HepG2 (cell line): ENCODE results near the gene CRYBA2. TPM values are rescaled to one million over a fixed set of nuclear protein-coding genes. Genes with fewer than 3 reads are reported as not detected.

Experiments used
- ATF7 ChIP-seq, 2 experiments: fragments of 450-650 bp in 1 of 2; sonication (generic) in 1 of 2; formaldehyde crosslinking in 1 of 2; IDR thresholded peaks; 2 replicates each; pipeline versions ENCODE4 v1.4.0 to v1.6.1; 2016 to 2020; ENCODE audit warnings: antibody characterized with exemption in 1 of 2, mild to moderate bottlenecking in 1 of 2, missing genetic modification reagents in 1 of 2
- GLI4 ChIP-seq: sonication (generic); formaldehyde crosslinking; IDR thresholded peaks from 2 replicates; pipeline ENCODE4 v1.5.1; 2020; ENCODE audit warnings: missing genetic modification reagents, mild to moderate bottlenecking, moderate library complexity, borderline replicate concordance
- KLF16 ChIP-seq, 2 experiments: sonication (generic) in 1 of 2; formaldehyde crosslinking in 1 of 2; IDR thresholded peaks; 2 replicates each; pipeline versions ENCODE4 v1.6.1 to v1.8.0; 2016 to 2023; ENCODE audit warnings: missing genetic modification reagents in 2 of 2, missing compliant biosample characterization in 1 of 2
- NRL ChIP-seq: sonication (generic); formaldehyde crosslinking; IDR thresholded peaks from 2 replicates; pipeline ENCODE4 v1.5.0; 2020; ENCODE audit warnings: missing genetic modification reagents, mild to moderate bottlenecking, moderate library complexity, borderline replicate concordance
- TGIF2 ChIP-seq: IDR thresholded peaks from 2 replicates; pipeline ENCODE4 v1.6.1; 2016; ENCODE audit warnings: control low read depth, missing compliant biosample characterization
- THAP11 ChIP-seq: IDR thresholded peaks from 2 replicates; pipeline ENCODE4 v1.6.1; 2016; ENCODE audit warnings: missing biosample characterization, missing genetic modification reagents
- THAP7 ChIP-seq: sonication (generic); formaldehyde crosslinking; IDR thresholded peaks from 2 replicates; pipeline ENCODE4 v1.8.1; 2023; ENCODE audit warnings: mild to moderate bottlenecking, missing genetic modification reagents
- TOPORS ChIP-seq: sonication (generic); formaldehyde crosslinking; IDR thresholded peaks from 2 replicates; pipeline ENCODE4 v1.8.0; 2023; ENCODE audit warnings: mild to moderate bottlenecking, missing genetic modification reagents
- ZBTB20 ChIP-seq: sonication (generic); formaldehyde crosslinking; IDR thresholded peaks from 2 replicates; pipeline ENCODE4 v1.8.1; 2023; ENCODE audit warnings: missing genetic modification reagents, low read depth, mild to moderate bottlenecking, borderline replicate concordance
- ZC3H4 ChIP-seq: sonication (generic); formaldehyde crosslinking; IDR thresholded peaks from 2 replicates; pipeline ENCODE4 v1.4.0; 2020; ENCODE audit warnings: missing genetic modification reagents, borderline replicate concordance
- ZFX ChIP-seq: sonication (generic); formaldehyde crosslinking; IDR thresholded peaks from 2 replicates; pipeline ENCODE4 v1.4.0; 2020; ENCODE audit warnings: mild to moderate bottlenecking, low read depth, missing genetic modification reagents, moderate library complexity
- ZNF10 ChIP-seq: sonication (generic); formaldehyde crosslinking; IDR thresholded peaks from 2 replicates; pipeline ENCODE4 v1.4.0; 2020; ENCODE audit warnings: mild to moderate bottlenecking, low read depth, missing genetic modification reagents, borderline replicate concordance
- ZNF232 ChIP-seq: sonication (generic); formaldehyde crosslinking; IDR thresholded peaks from 2 replicates; pipeline ENCODE4 v1.4.0; 2020; ENCODE audit warnings: missing genetic modification reagents, borderline replicate concordance
- ZNF430 ChIP-seq: sonication (generic); formaldehyde crosslinking; IDR thresholded peaks from 2 replicates; pipeline ENCODE4 v1.9.0; 2021; ENCODE audit warnings: mild to moderate bottlenecking, missing genetic modification reagents
- ZNF556 ChIP-seq: sonication (generic); formaldehyde crosslinking; IDR thresholded peaks from 2 replicates; pipeline ENCODE4 v1.4.0; 2020; ENCODE audit warnings: mild to moderate bottlenecking, missing genetic modification reagents, borderline replicate concordance
- ZNF7 ChIP-seq: IDR thresholded peaks from 2 replicates; pipeline ENCODE4 v1.6.1; 2016; ENCODE audit warnings: missing biosample characterization, missing genetic modification reagents
- ZNF704 ChIP-seq: sonication (generic); formaldehyde crosslinking; IDR thresholded peaks from 2 replicates; pipeline ENCODE4 v1.8.1; 2023; ENCODE audit warnings: mild to moderate bottlenecking, inconsistent platforms, moderate library complexity, missing genetic modification reagents, borderline replicate concordance
- polyA plus RNA-seq, 8 experiments: library from polyadenylated mRNA; depleted of rRNA in 3 of 8; stranded (reverse) in 7 of 8; unstranded in 1 of 8; fragments of >200 nt; fragmentation: Illumina TruSeq in 4 of 8; extraction: Trizol in 4 of 8; gene quantifications; 2 replicates each; pipeline versions ENCODE4 v1.2.1 to v1.2.3, GENCODE V29; 2011 to 2016; ENCODE audit warnings: low read depth in 4 of 8, missing spikeins in 1 of 8, mixed read lengths in 1 of 8; ENCODE audit not compliant: insufficient read depth in 1 of 8
- total RNA-seq, 5 experiments: library from RNA; depleted of rRNA; stranded (reverse); fragments of >200 nt; fragmentation: Illumina TruSeq; extraction: Trizol; gene quantifications; 2 replicates each; pipeline ENCODE4 v1.2.3, GENCODE V29; 2016; ENCODE audit warnings: low read depth in 1 of 5
- TF ChIP-seq, protein P1 (sequence below): sonication (generic); formaldehyde crosslinking; IDR thresholded peaks from 2 replicates; pipeline ENCODE4 v1.4.0; 2020; ENCODE audit warnings: mild to moderate bottlenecking, missing genetic modification reagents, borderline replicate concordance
- TF ChIP-seq, protein P2 (sequence below): sonication (generic); formaldehyde crosslinking; IDR thresholded peaks from 2 replicates; pipeline ENCODE4 v1.5.0; 2020; ENCODE audit warnings: missing genetic modification reagents
- TF ChIP-seq, protein P3 (sequence below): sonication (generic); formaldehyde crosslinking; conservative IDR thresholded peaks from 2 replicates; pipeline ENCODE4 v1.8.0; 2022; ENCODE audit warnings: low read depth, missing genetic modification reagents

CRYBA2 gene
- total and polyA plus RNA-seq, 2 of the 13 experiments (the other 11 are each of a cell fraction or from before 2014, with no cell fraction given): not detected

- TF ChIP-seq ZNF430: no peak
- TF ChIP-seq TGIF2 (CRISPR knock-in tag): no peak
- TF ChIP-seq ZNF556 (CRISPR knock-in tag): 0 out of 2 replicates have a peak, but pooled peaks have one; percentile 28
- no peak for TF ChIP-seq ZNF10 (CRISPR knock-in tag)
- no peak for TF ChIP-seq ATF7 (IDR thresholded peaks at IDR 0.05)
- TF ChIP-seq ATF7 (CRISPR knock-in tag; IDR thresholded peaks at IDR 0.05): no peak
- TF ChIP-seq TOPORS (CRISPR knock-in tag): no peak
- no peak for TF ChIP-seq ZNF7 (CRISPR knock-in tag)
- TF ChIP-seq THAP7: no peak
- TF ChIP-seq KLF16 (CRISPR knock-in tag; IDR thresholded peaks at IDR 0.05): 0 out of 4 replicates have a peak, but pooled peaks of 1 of the 2 experiments have one; percentile 37
- TF ChIP-seq, protein P1, sequence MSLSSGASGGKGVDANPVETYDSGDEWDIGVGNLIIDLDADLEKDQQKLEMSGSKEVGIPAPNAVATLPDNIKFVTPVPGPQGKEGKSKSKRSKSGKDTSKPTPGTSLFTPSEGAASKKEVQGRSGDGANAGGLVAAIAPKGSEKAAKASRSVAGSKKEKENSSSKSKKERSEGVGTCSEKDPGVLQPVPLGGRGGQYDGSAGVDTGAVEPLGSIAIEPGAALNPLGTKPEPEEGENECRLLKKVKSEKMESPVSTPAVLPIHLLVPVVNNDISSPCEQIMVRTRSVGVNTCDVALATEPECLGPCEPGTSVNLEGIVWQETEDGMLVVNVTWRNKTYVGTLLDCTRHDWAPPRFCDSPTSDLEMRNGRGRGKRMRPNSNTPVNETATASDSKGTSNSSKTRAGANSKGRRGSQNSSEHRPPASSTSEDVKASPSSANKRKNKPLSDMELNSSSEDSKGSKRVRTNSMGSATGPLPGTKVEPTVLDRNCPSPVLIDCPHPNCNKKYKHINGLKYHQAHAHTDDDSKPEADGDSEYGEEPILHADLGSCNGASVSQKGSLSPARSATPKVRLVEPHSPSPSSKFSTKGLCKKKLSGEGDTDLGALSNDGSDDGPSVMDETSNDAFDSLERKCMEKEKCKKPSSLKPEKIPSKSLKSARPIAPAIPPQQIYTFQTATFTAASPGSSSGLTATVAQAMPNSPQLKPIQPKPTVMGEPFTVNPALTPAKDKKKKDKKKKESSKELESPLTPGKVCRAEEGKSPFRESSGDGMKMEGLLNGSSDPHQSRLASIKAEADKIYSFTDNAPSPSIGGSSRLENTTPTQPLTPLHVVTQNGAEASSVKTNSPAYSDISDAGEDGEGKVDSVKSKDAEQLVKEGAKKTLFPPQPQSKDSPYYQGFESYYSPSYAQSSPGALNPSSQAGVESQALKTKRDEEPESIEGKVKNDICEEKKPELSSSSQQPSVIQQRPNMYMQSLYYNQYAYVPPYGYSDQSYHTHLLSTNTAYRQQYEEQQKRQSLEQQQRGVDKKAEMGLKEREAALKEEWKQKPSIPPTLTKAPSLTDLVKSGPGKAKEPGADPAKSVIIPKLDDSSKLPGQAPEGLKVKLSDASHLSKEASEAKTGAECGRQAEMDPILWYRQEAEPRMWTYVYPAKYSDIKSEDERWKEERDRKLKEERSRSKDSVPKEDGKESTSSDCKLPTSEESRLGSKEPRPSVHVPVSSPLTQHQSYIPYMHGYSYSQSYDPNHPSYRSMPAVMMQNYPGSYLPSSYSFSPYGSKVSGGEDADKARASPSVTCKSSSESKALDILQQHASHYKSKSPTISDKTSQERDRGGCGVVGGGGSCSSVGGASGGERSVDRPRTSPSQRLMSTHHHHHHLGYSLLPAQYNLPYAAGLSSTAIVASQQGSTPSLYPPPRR: 0 out of 2 replicates have a peak, but pooled peaks have one; percentile 9
- no peak for TF ChIP-seq ZBTB20 (CRISPR knock-in tag)
- TF ChIP-seq, protein P2, sequence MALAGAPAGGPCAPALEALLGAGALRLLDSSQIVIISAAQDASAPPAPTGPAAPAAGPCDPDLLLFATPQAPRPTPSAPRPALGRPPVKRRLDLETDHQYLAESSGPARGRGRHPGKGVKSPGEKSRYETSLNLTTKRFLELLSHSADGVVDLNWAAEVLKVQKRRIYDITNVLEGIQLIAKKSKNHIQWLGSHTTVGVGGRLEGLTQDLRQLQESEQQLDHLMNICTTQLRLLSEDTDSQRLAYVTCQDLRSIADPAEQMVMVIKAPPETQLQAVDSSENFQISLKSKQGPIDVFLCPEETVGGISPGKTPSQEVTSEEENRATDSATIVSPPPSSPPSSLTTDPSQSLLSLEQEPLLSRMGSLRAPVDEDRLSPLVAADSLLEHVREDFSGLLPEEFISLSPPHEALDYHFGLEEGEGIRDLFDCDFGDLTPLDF (CRISPR knock-in tag): no peak
- no peak for TF ChIP-seq GLI4 (CRISPR knock-in tag)
- no peak for TF ChIP-seq ZC3H4 (CRISPR knock-in tag)
- 0 out of 2 replicates have a peak, but pooled peaks have one; percentile 16 for TF ChIP-seq THAP11 (CRISPR knock-in tag)
- TF ChIP-seq, protein P3, sequence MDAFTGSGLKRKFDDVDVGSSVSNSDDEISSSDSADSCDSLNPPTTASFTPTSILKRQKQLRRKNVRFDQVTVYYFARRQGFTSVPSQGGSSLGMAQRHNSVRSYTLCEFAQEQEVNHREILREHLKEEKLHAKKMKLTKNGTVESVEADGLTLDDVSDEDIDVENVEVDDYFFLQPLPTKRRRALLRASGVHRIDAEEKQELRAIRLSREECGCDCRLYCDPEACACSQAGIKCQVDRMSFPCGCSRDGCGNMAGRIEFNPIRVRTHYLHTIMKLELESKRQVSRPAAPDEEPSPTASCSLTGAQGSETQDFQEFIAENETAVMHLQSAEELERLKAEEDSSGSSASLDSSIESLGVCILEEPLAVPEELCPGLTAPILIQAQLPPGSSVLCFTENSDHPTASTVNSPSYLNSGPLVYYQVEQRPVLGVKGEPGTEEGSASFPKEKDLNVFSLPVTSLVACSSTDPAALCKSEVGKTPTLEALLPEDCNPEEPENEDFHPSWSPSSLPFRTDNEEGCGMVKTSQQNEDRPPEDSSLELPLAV (CRISPR knock-in tag): no peak
- TF ChIP-seq NRL (CRISPR knock-in tag): peak; percentile 50; the same call in 1 of the 2 replicates
- no peak for TF ChIP-seq ZNF232 (CRISPR knock-in tag)
- TF ChIP-seq ZNF704 (CRISPR knock-in tag): no peak
- peak; percentile 28; the same call in 1 of the 2 replicates for TF ChIP-seq ZFX (CRISPR knock-in tag)
These were observed 36.6 kb upstream of the CRYBA2 start (continued) for GRCh38 chr2:219029829-219030165.
